HG03378 (cell line): ENCODE results near the gene FKTN.
"Not testable (repeated sequence)": the region's sequence is repeated elsewhere in the genome, so short reads cannot be mapped to it uniquely, and the experiment has no call there.

ENCODE experiments used
- ATAC-seq: cut with Tn5 transposase; IDR thresholded peaks from one replicate; pipeline ENCODE4 v1.9.1; 2021; ENCODE audit warnings: mild to moderate bottlenecking, moderate library complexity; ENCODE audit not compliant: unreplicated experiment

FKTN gene

DNA sequence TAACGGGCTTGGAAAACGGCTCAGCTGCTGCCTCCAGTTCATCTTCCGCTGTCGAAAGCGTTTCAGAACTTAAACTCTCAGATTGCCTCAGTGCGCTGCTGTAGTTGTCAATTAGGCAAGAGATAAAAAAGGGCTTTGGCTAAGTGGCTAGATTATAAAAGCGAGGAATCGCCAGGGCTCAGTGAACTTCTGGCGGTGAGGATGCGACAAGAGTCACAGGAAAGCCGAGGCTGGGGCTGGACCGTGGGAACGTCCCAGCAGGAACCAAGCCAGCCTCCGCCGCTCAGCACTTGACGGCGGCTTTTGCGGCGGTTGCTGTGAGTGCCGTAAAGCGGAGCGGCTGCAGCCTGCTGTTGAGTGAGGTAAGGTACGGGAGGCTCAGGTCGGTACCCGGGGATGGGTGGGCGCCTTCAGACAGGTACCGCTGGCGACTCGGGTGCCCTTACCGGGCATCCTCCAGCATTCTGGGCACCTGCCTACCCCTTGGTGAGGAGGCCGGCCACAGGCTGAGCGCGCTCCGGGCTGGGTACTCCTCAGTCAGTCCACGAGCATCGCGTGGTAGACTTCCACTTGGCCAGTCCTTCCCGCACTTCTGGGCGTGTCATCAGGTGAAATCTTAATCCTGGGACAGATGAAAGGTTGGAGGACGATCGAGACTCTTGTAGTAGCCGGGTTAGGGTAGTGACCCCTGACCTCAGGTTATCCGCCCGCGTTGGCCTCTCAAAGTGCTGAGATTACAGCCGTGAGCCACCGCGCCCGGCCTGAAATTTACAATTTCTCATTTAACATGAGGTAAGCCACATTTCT, at the start of gene FKTN:
Gene FKTN (plus strand): TSS at position 328 of the 807 bp plus-strand sequence. CDS start 16,902 bp downstream, outside the sequence.
- peak; percentile 92 for ATAC-seq

DNA sequence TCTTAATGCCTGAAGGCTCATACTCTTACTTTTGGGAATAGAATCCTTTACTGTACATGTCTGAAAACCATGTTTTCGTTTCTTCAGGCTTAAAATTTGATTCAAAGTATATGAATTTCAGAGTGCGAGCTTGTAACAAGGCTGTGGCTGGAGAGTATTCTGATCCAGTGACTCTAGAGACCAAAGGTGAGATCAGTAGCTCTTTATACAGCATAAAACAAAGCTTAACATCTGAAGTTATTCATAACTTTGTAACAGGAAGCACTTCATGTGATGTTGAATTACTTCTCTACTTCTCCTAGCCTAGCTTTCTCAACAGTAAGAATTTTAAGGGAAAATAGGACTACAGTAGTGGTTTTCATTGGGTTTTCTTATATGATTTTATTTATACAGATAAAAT, 49.4 kb upstream of the FKTN start:
- ATAC-seq = no peak

GRCh38 chr9:105510024-105510423, 47.9 kb upstream of the FKTN start:
- ATAC-seq = peak; percentile 85

GRCh38 chr9:105511446-105511845, 46.5 kb upstream of the FKTN start:
- no peak for ATAC-seq

DNA sequence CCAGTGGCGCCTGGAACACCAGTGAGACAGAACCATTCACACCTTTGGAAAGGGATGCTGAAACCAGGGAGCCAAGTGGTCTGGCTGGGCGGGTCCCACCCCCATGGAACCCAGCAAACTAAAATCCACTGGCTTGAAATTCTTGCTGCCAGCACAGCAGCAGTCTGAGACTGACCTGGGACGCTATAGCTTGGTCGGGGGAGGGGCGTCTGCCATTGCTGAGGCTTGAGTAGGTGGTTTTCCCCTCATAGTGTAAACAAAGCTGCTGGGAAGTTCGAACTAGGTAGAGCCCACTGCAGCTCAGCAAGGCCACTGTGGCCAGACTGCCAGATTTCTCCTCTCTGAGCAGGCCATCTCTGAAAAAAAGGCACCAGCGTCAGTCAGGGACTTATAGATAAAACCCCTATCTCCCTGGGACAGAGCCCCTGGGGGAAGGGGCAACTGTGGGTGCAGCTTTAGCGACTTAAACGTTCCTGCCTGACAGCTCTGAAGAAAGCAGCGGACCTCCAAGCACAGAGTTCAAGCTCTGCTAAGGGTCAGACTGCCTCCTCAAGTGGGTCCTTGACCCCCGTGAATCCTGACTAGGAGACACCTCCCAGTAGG, 42.0 kb upstream of the FKTN start:
- ATAC-seq = no peak

DNA sequence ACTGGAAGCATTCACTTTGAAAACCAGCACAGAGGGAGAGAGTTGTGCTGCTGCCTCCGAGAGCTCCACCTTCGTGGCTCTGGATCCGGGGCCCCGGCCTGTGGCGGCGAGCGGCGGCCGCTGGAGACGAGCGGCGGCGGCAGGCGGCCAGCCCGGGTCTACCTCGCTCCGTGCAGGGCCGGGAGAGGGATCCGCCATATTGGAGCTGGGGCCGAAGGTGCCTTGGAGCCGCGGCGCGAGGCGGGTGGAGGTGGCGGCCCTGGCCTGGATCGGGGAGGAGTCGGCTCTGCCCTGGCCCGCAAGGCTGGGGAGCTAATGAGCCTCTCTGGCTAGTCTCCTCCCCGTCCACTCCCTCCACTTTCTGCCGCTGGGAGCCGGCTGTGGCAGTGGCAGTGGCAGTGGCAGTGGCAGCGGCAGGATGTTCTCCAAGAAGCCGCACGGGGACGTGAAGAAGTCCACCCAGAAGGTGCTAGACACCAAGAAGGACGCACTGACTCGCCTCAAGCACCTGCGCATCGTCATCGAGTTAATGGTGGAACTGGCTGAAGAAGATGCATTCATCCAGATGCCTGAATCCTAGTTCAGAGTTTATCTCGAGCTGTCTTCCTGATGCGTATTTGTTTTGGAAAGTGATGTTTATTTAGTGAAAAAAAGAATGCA, 38.1 kb upstream of the FKTN start:
- ATAC-seq = not testable (repeated sequence)

DNA sequence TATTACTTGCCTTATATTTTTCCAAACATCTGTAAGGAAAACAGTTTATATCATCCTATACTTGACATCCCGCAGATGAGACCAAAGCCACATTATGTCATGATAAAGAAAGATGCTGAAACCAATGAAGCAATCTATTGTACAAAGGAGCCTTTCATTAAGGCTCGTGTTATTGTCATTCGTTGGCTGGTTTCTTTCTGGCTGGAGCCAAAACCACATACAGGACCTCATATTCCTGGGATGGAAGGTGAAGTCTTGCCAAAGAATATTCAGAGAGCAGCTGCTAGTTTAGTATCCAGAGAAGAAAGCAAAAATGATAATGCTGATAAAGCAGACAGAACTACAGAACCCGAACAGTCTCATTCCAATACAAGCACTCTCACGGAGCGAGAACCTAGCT, 36.9 kb upstream of the FKTN start:
- ATAC-seq = not testable (repeated sequence)

GRCh38 chr9:105522618-105523385, 35.1 kb upstream of the FKTN start:
- ATAC-seq = peak; percentile 96

DNA sequence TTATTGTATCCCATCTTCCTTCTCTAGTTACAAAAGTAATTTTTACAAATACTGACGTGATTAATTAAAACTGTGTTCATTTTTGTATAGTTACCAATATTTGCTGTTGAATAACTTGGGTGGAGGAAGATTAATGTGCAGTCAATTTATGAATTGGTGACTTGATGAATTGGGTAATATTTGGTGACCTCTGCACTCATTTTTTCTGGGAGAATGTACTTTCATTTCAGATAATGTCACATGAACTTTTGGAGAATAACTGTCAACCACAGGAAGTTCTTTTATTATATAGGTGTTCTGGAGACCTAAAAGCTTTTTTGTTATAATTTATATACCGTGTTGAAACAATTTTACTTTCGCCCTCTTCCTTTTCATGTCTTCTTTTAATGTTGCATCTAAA, 26.4 kb upstream of the FKTN start:
- no peak for ATAC-seq

DNA sequence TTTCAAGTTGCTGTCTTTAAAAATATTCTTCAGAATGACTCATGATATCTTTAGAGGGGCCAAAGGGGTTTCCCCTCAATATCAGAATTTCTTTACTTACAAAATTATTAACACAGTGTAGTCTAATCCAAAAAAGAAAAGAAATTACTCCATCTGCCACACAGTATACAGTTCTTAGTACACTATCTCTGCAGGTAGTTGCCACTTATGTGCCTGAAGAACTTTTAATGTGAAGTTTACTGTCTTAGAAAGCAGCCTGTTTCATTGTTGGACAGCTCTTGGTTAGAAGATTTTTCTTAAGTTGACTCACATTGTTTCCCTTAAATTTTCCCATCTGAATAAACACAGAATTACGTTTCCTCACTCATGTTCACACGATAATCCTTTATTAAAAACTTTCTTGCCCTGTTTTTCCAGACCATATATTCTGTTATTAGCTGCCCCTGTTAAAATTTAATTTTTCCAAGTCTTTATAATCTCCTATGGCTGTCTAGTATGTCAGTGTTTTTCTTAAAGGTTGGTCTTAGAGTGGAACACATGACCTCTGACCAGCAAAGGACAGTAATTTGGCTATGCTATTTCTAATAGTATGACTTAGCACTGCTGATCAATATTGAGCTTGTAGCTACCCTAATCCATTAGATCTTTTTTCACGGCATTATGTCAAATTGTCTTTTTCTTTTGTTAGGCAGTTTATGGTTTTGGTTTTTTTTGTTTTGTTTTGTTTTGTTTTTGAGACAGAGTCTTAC, 21.8 kb upstream of the FKTN start:
- ATAC-seq = peak; percentile 73

GRCh38 chr9:105539452-105539851, 18.5 kb upstream of the FKTN start:
- ATAC-seq = no peak

DNA sequence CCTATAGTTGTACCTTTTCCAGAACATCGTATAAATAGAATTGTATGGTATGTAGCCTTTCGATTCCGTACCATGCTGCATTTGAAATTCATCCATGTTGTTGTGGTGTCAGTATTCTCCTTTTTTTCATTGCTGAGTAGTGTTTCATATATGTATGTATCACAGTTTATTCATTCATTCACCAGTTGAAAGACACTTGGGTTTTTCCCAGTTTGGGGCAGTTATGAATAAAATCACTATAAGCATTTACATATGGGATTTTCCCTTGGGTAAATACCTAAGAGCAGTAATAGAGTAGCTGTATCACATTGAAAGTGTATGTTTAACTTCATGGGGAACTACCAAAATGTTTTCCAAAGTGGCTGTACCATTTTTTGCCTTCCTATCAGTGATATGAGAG, 16.1 kb upstream of the FKTN start:
- peak; percentile 99 for ATAC-seq

- ATAC-seq = no peak
These were observed 3.9 kb upstream of the FKTN start for GRCh38 chr9:105554042-105554441.

DNA sequence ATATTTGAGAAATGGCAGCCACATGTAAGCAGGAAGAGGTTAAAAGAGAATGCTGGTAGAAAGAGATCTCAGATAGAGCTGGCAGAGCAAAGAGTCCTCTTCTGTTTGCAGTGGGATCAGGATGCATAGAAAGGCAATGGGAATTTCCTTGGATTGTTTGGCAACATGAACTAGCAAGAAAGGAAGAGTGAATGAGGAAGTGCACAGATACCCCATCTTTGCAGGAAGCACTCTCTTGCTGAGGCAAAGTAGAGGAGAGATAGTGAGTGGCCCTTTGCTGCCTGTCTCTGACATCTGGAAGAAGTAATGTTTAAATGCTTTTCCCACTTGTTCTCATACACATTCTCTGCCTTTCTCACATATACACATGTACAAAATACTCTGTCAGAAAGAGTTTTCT, 14.5 kb downstream of the FKTN start:
- ATAC-seq = no peak

DNA sequence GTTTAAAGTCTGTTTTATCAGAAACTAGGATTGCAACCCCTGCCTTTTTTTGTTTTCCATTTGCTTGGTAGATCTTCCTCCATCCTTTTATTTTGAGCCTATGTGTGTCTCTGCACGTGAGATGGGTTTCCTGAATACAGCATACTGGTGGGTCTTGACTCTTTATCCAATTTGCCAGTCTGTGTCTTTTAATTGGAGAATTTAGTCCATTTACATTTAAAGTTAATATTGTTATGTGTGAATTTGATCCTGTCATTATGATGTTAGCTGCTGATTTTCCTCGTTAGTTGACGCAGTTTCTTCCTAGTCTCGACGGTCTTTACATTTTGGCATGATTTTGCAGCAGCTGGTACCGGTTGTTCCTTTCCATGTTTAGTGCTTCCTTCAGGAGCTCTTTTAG, 22.0 kb downstream of the FKTN start:
- ATAC-seq = not testable (repeated sequence)

DNA sequence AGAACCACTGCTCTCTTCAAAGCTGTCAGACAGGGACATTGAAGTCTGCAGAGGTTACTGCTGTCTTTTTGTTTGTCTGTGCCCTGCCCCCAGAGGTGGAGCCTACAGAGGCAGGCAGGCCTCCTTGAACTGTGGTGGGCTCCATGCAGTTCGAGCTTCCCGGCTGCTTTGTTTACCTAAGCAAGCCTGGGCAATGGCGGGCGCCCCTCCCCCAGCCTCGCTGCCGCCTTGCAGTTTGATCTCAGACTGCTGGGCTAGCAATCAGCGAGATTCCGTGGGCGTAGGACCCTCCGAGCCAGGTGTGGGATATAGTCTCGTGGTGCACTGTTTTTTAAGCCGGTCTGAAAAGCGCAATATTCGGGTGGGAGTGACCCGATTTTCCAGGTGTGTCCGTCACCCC, 23.6 kb downstream of the FKTN start:
- not testable (repeated sequence) for ATAC-seq

DNA sequence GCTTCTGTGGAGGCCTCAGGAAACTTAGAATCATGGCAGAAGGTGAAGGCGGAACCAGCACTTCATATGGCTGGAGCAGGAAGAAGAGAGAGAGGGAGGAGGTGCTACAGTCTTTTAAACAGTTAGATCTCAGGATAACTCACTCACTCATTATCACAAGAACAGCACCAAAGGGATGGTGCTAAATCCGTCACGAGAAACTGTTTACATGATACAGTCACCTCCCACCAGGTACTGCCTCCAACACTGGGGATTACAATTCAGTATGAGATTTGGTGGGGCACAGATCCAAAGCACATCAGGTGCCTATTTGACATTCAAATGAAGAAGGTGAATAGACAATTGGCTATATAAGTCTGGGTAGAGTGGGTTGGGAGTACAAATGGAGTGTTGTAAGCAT, 35.2 kb downstream of the FKTN start:
- ATAC-seq = no peak

DNA sequence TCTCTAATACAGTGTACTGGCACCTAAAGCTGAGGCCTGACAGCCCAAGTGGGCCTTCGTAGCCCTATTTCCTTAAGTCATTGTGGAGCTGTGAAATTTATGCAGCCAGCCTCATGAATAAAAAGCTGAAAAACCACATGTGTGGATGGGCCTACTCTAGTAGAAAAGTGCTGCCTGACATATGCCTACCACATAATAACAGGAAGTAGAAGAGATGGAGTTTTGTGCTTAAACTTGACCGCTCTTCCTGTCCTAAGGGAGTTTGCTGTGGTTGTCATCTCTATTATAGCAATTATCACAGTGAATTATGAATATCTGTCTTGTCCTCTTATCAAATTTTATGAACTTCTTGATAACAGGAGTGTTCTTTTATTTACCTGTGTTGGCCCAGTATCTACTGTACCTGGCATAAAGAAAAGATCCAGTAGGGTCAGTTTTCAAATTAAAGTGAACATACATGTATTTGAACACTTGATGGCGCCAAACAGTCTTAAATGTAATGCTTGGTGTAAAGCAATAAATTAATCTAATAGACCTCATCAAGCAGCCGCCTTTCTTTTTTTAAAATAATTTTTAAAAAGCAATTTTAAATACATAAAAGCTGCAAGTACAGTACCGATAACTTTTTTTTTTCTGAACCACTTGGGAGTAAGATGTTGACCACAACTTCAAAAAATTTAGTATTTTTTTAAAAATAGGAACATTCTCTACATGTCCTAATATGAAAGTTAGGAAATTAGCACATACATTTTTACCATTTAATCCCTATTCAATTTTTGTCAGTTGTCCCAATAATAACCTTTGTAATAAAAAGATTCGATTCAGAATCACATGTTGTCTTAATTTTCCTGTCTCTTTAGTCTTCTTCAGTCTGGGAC, 51.0 kb downstream of the FKTN start:
- ATAC-seq = no peak

DNA sequence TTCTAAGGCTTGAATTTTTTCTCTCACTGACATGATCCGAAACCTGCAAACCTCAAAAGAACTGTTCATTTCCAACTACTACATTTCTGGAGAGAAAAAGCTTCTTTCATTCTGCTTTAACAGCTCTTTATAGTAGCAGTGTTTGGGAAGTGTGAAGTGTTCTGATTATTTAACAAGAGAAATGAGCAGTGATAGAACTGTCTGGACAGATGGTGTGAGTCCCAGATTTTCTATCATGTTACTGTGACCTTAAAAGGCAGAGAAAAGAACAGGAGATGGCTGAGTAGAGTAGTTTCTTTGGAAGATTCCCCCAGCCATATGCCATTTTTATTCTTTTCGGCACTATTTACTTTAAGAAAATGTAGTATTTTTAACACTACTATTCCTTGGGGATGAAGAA, 63.1 kb downstream of the FKTN start:
- ATAC-seq = no peak

DNA sequence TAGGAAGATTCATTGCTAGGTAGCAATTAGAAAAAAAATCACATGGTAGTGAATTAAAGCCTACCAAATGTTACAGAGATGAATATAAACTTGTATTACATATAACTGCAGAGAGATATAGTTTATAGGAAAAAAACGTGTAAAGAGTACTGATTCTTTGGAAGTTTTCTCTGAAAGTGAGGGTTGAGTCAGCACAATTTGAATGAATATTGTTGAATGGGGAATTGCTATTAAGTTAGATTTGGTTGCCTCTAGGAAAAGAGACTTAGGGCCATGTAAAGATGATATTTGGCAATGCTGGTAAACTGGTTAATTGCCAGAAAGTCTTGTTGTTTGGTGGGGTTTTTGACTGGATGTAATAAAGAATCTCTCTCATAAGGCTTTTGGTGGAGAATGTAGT, 67.2 kb downstream of the FKTN start:
- ATAC-seq = no peak
